ENCODE results near the gene FRMD4B. TPM values are rescaled to one million over a fixed set of nuclear protein-coding genes. Genes with fewer than 3 reads are reported as not detected.
A peak's percentile ranks its signal among the peaks of the same experiment; 100 is the strongest.

FRMD4B gene
- total RNA-seq, 3 donors from 2014 or later (not counting 1 experiment from before 2014, with no cell fraction given), result 8.5 to 19.8 (median 9.4) TPM

DNA sequence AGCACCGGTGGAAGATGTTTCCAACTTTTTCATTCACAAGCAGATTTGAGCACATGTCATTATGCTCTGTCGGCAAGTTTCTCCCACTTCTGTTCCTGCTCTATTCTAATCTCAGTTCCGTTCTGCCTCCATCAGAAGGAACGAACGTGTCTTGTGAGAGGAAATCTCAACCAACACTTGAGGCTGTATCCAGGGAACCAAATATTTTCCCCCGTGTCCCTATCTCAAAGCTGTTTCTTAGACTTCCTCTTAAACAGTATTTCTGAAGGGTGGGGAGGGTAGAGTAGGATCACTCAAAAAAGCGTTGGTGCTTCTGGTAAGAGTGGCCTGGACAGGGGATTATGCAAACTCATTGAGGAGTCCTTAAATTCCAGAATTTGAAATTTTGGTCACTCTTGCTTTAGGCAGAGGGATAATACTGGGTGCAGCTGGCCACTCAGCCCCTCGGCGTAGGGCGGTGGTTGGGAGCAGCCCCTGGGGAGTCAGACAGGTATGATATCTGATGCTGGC is 54.9 kb downstream of the FRMD4B start:
- WGBS (ENCODE audit: insufficient coverage), result 70% methylated on average over 9 of the region's 10 CpGs
- H3K4me1 Mint-ChIP-seq, result peaks cover 30 to 32% of the 10 kb centered on the region in 2 donors
- no peaks in the 10 kb centered on the region for H3K36me3 ChIP-seq (ENCODE audit: control insufficient read depth, insufficient read depth, low read length)
- no peaks in the 10 kb centered on the region for H3K27me3 Mint-ChIP-seq (ENCODE audit: low read depth in 2 of 2)
- H3K36me3 Mint-ChIP-seq, result no peaks in the 10 kb centered on the region
- no peaks in the 10 kb centered on the region for H3K9me3 ChIP-seq (ENCODE audit: control insufficient read depth, insufficient read depth, low read length)
- H3K27me3 ChIP-seq (ENCODE audit: control insufficient read depth, insufficient read depth, low read length), result no peaks in the 10 kb centered on the region
- no peaks in the 10 kb centered on the region for H3K9me3 Mint-ChIP-seq
- no peak overlapping the region for H3K27ac ChIP-seq (ENCODE audit: low read length)
- intact Hi-C loops (cut with micrococcal nuclease), result no loop called here
- no peak for ATAC-seq
- DNase-seq, result no peak
- H3K4me3 ChIP-seq (ENCODE audit: low read length), result no peak overlapping the region
- H3K4me3 Mint-ChIP-seq, result no peak overlapping the region
- TF ChIP-seq, protein P1, sequence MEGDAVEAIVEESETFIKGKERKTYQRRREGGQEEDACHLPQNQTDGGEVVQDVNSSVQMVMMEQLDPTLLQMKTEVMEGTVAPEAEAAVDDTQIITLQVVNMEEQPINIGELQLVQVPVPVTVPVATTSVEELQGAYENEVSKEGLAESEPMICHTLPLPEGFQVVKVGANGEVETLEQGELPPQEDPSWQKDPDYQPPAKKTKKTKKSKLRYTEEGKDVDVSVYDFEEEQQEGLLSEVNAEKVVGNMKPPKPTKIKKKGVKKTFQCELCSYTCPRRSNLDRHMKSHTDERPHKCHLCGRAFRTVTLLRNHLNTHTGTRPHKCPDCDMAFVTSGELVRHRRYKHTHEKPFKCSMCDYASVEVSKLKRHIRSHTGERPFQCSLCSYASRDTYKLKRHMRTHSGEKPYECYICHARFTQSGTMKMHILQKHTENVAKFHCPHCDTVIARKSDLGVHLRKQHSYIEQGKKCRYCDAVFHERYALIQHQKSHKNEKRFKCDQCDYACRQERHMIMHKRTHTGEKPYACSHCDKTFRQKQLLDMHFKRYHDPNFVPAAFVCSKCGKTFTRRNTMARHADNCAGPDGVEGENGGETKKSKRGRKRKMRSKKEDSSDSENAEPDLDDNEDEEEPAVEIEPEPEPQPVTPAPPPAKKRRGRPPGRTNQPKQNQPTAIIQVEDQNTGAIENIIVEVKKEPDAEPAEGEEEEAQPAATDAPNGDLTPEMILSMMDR (IDR thresholded peaks at IDR 0.05), result no peak
- no peak overlapping the region for H3K27ac Mint-ChIP-seq
- peaks cover 7% of the 10 kb centered on the region for H3K4me1 ChIP-seq (ENCODE audit: control insufficient read depth, insufficient read depth, low read length)

DNA sequence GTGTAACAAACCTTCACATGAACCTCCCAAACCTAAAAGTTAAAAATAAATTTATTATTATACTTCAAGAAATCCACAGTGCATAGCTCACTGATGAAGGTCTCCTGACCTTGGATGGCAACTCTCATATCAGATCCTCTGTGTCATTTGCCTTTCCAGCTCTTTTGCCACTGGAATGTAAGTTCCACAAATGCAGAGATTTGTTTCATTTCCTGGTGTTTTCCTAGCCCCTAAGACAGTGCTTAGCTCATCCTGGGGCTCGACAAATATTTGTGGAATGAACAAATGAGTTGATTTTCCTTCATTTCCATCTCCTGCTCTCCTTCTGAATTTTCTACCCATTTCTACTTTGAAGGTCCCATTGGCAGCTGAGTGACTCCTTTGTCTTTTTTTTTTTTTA is 56.0 kb downstream of the FRMD4B start:
- no peaks in the 10 kb centered on the region for H3K36me3 Mint-ChIP-seq
- DNase-seq, result no peak
- H3K27me3 Mint-ChIP-seq (ENCODE audit: low read depth in 2 of 2), result no peaks in the 10 kb centered on the region
- no peak for ATAC-seq
- H3K4me3 Mint-ChIP-seq, result no peak overlapping the region
- Histone ChIP-seq H3K4me3 (ENCODE audit: low read length) (no peak overlapping the region), H3K4me1 (ENCODE audit: control insufficient read depth, insufficient read depth, low read length) (peaks cover 7% of the 10 kb centered on the region), H3K27ac (ENCODE audit: low read length) (no peak overlapping the region), H3K9me3 (ENCODE audit: control insufficient read depth, insufficient read depth, low read length) (no peaks in the 10 kb centered on the region), H3K27me3 (ENCODE audit: control insufficient read depth, insufficient read depth, low read length) (no peaks in the 10 kb centered on the region), H3K36me3 (ENCODE audit: control insufficient read depth, insufficient read depth, low read length) (no peaks in the 10 kb centered on the region)
- TF ChIP-seq, protein P1 (IDR thresholded peaks at IDR 0.05), result no peak
- no CpG with 5 or more reads among the region's 1 CpG for WGBS (ENCODE audit: insufficient coverage)
- no peak overlapping the region for H3K27ac Mint-ChIP-seq
- intact Hi-C loops (cut with micrococcal nuclease), result no loop called here
- H3K4me1 Mint-ChIP-seq, result peaks cover 32% of the 10 kb centered on the region in 2 donors
- H3K9me3 Mint-ChIP-seq, result no peaks in the 10 kb centered on the region

DNA sequence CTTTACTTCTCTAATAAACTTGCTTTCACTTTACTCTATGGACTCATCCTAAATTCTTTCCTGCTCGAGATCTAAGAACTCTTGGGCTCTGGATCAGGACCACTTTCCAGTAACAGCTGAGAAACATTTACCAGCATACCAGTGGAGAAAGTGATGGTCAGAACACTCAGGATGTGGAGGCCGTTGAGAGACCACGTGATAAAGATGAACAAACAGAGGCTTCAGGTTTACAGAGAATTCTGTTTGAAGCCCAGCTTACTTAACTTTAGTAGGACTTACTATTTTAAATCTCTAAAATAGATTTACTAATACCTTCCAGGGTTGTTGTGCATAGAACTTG is 57.0 kb downstream of the FRMD4B start:
- TF ChIP-seq, protein P1 (IDR thresholded peaks at IDR 0.05), result no peak
- ATAC-seq, result no peak
- DNase-seq, result no peak
- H3K9me3 Mint-ChIP-seq, result no peaks in the 10 kb centered on the region
- no peaks in the 10 kb centered on the region for H3K27me3 ChIP-seq (ENCODE audit: control insufficient read depth, insufficient read depth, low read length)
- H3K27ac Mint-ChIP-seq, result peak overlapping the region in 1 of 2 donors; percentile 79
- peaks cover 7% of the 10 kb centered on the region for H3K4me1 ChIP-seq (ENCODE audit: control insufficient read depth, insufficient read depth, low read length)
- peak overlapping the region; percentile 45 for H3K4me3 Mint-ChIP-seq
- no peaks in the 10 kb centered on the region for H3K36me3 Mint-ChIP-seq
- no peaks in the 10 kb centered on the region for H3K36me3 ChIP-seq (ENCODE audit: control insufficient read depth, insufficient read depth, low read length)
- 34% methylated on average over 3 of the region's 3 CpGs for WGBS (ENCODE audit: insufficient coverage)
- no peaks in the 10 kb centered on the region for H3K9me3 ChIP-seq (ENCODE audit: control insufficient read depth, insufficient read depth, low read length)
- no peak overlapping the region for H3K4me3 ChIP-seq (ENCODE audit: low read length)
- H3K27ac ChIP-seq (ENCODE audit: low read length), result no peak overlapping the region
- intact Hi-C loops (cut with micrococcal nuclease), result no loop called here
- no peaks in the 10 kb centered on the region for H3K27me3 Mint-ChIP-seq (ENCODE audit: low read depth in 2 of 2)
- peaks cover 38 to 39% of the 10 kb centered on the region in 2 donors for H3K4me1 Mint-ChIP-seq

Data from natural killer cell (primary cell).